ENCODE data around the gene GRIN2D. TPM values are rescaled to one million over a fixed set of nuclear protein-coding genes. Genes with fewer than 3 reads are reported as not detected.

Gene GRIN2D
- total and polyA plus RNA-seq, 2 donors from 2014 or later = 0.13 to 0.54 TPM

DNA sequence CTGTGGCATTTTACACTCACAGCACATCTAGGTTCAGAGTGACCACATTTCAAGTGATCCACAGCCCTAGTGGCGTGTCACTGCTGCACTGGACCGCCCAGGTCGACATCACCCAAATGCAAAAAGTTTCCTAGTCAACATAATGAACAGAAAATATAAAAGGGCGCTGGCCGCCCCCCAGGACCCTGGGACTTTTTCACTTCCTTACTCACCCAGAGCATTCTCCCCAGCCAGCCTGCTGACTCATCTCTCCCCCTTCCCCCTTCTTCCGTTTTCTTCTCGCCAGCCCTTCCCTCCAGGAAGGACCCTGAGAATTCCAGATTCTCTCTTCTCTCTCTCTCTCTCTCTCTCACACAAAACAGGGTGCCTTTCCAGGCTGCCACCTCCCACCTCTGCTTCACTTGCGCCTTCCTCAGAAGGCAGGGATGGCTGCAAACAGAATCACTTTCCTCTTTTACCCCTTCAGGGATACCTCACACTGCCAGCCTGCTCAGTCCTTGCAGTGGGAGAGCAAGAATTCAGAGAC lies 31.3 kb downstream of the GRIN2D start:
- H3K36me3 ChIP-seq (ENCODE audit: control insufficient read depth in 2 of 3, insufficient read depth in 3 of 3, low read length in 3 of 3) = no peaks in the 10 kb centered on the region
- H3K9me3 ChIP-seq (ENCODE audit: control insufficient read depth in 2 of 3, insufficient read depth in 1 of 3, low read length in 3 of 3) = no peaks in the 10 kb centered on the region
- no peak overlapping the region for H3K9ac ChIP-seq (ENCODE audit: low read length in 3 of 3)
- H3K4me1 ChIP-seq (ENCODE audit: control insufficient read depth in 2 of 3, insufficient read depth in 2 of 3, low read depth in 1 of 3, low read length in 3 of 3) = no peaks in the 10 kb centered on the region
- H3K27me3 ChIP-seq (ENCODE audit: control insufficient read depth, insufficient read depth, low read length) = no peaks in the 10 kb centered on the region
- FAIRE-seq (no peak), DNase-seq (no peak)
- H3K27ac ChIP-seq (ENCODE audit: low read depth in 2 of 2, low read length in 2 of 2) = no peak overlapping the region
- H3K4me3 ChIP-seq (ENCODE audit: low read length in 3 of 3) = no peak overlapping the region
- intact Hi-C loops (cut with DNase I) = no loop called here
- TF ChIP-seq, protein P1, sequence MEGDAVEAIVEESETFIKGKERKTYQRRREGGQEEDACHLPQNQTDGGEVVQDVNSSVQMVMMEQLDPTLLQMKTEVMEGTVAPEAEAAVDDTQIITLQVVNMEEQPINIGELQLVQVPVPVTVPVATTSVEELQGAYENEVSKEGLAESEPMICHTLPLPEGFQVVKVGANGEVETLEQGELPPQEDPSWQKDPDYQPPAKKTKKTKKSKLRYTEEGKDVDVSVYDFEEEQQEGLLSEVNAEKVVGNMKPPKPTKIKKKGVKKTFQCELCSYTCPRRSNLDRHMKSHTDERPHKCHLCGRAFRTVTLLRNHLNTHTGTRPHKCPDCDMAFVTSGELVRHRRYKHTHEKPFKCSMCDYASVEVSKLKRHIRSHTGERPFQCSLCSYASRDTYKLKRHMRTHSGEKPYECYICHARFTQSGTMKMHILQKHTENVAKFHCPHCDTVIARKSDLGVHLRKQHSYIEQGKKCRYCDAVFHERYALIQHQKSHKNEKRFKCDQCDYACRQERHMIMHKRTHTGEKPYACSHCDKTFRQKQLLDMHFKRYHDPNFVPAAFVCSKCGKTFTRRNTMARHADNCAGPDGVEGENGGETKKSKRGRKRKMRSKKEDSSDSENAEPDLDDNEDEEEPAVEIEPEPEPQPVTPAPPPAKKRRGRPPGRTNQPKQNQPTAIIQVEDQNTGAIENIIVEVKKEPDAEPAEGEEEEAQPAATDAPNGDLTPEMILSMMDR (IDR thresholded peaks at IDR 0.05; ENCODE audit: borderline replicate concordance, extremely low read depth, insufficient read depth) = no peak

DNA sequence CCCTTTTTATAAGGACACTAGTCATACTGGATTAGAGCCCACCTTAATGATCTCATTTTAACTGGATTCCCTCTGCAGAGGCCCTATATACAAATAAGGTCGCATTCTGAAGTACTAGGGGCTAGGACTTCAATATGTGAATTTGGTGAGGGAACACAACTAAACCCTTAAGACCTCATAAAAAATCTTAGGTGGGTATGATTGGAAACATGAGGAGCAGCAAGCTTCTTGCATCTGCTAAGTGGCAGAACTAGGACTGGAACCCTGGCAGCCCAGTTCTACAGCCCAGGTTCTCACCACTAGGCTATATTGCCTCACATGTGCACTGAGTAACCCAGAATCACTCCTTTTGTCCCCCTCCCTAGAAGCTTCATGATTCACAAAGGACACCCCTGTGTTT lies 35.2 kb downstream of the GRIN2D start:
- no peaks in the 10 kb centered on the region for H3K36me3 ChIP-seq (ENCODE audit: control insufficient read depth in 2 of 3, insufficient read depth in 3 of 3, low read length in 3 of 3)
- no peak overlapping the region for H3K27ac ChIP-seq (ENCODE audit: low read depth in 2 of 2, low read length in 2 of 2)
- no peaks in the 10 kb centered on the region for H3K4me1 ChIP-seq (ENCODE audit: control insufficient read depth in 2 of 3, insufficient read depth in 2 of 3, low read depth in 1 of 3, low read length in 3 of 3)
- H3K27me3 ChIP-seq (ENCODE audit: control insufficient read depth, insufficient read depth, low read length) = no peaks in the 10 kb centered on the region
- no peak overlapping the region for H3K9ac ChIP-seq (ENCODE audit: low read length in 3 of 3)
- DNase-seq = no peak
- H3K4me3 ChIP-seq (ENCODE audit: low read length in 3 of 3) = no peak overlapping the region
- TF ChIP-seq, protein P1 (IDR thresholded peaks at IDR 0.05; ENCODE audit: borderline replicate concordance, extremely low read depth, insufficient read depth) = no peak
- no peaks in the 10 kb centered on the region for H3K9me3 ChIP-seq (ENCODE audit: control insufficient read depth in 2 of 3, insufficient read depth in 1 of 3, low read length in 3 of 3)
- FAIRE-seq = no peak
- intact Hi-C loops (cut with DNase I) = no loop called here

DNA sequence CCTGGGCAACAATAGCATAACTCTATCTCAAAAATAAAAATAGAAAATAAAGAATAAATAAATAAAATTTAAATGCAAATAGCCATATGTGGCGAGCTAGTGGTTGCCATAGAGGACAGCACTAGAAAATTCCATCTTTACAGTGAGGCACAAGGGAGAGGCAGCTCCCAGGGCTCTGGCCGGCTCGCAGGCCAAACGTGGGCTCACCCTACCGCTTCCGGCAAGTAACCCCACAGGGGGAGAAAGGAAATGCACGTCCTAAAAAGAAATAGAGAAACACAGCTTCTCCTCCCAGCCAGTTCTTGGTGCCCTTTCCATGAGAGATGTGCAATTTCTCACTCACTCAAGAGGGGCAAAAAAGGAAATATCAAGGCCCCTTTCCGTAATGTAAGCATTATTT lies 39.9 kb downstream of the GRIN2D start:
- no peaks in the 10 kb centered on the region for H3K4me1 ChIP-seq (ENCODE audit: control insufficient read depth in 2 of 3, insufficient read depth in 2 of 3, low read depth in 1 of 3, low read length in 3 of 3)
- no peak overlapping the region for H3K4me3 ChIP-seq (ENCODE audit: low read length in 3 of 3)
- TF ChIP-seq, protein P1 (IDR thresholded peaks at IDR 0.05; ENCODE audit: borderline replicate concordance, extremely low read depth, insufficient read depth) = no peak
- DNase-seq (no peak), FAIRE-seq (no peak)
- H3K27ac ChIP-seq (ENCODE audit: low read depth in 2 of 2, low read length in 2 of 2) = no peak overlapping the region
- no peak overlapping the region for H3K9ac ChIP-seq (ENCODE audit: low read length in 3 of 3)
- H3K27me3 ChIP-seq (ENCODE audit: control insufficient read depth, insufficient read depth, low read length) = no peaks in the 10 kb centered on the region
- intact Hi-C loops (cut with DNase I) = no loop called here
- no peaks in the 10 kb centered on the region for H3K36me3 ChIP-seq (ENCODE audit: control insufficient read depth in 2 of 3, insufficient read depth in 3 of 3, low read length in 3 of 3)
- no peaks in the 10 kb centered on the region for H3K9me3 ChIP-seq (ENCODE audit: control insufficient read depth in 2 of 3, insufficient read depth in 1 of 3, low read length in 3 of 3)

DNA sequence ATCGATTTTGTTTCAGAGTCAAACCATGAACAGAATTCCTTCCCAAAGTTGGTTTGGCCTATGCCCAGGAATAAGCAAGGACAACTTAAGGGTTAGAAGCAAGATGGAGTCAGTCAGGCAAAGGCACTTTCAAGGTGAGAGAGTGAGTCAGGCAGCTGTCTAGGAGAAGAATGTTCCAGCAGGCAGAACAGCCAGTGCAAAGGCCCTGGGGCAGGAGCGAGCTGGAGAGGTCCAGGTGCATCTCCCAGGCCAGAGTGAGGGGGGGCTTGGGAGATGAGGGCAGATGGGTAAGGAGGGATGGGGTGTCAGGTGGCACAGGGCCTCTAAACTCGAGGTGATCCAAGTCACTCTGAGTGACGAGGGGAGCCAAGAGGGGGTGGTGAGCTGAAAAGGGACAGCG lies 43.1 kb downstream of the GRIN2D start:
- no peaks in the 10 kb centered on the region for H3K4me1 ChIP-seq (ENCODE audit: control insufficient read depth in 2 of 3, insufficient read depth in 2 of 3, low read depth in 1 of 3, low read length in 3 of 3)
- peaks cover 2% of the 10 kb centered on the region for H3K27me3 ChIP-seq (ENCODE audit: control insufficient read depth, insufficient read depth, low read length)
- no peak overlapping the region for H3K4me3 ChIP-seq (ENCODE audit: low read length in 3 of 3)
- FAIRE-seq (no peak), DNase-seq (no peak)
- H3K9me3 ChIP-seq (ENCODE audit: control insufficient read depth in 2 of 3, insufficient read depth in 1 of 3, low read length in 3 of 3) = no peaks in the 10 kb centered on the region
- H3K9ac ChIP-seq (ENCODE audit: low read length in 3 of 3) = no peak overlapping the region
- no peak overlapping the region for H3K27ac ChIP-seq (ENCODE audit: low read depth in 2 of 2, low read length in 2 of 2)
- H3K36me3 ChIP-seq (ENCODE audit: control insufficient read depth in 2 of 3, insufficient read depth in 3 of 3, low read length in 3 of 3) = no peaks in the 10 kb centered on the region
- intact Hi-C loops (cut with DNase I) = no loop called here
- TF ChIP-seq, protein P1 (IDR thresholded peaks at IDR 0.05; ENCODE audit: borderline replicate concordance, extremely low read depth, insufficient read depth) = no peak

Data from kidney (tissue), 14 donors.